Measurements from ENCODE around the gene PDE4B.
"Not testable (repeated sequence)": the region's sequence is repeated elsewhere in the genome, so short reads cannot be mapped to it uniquely, and the experiment has no call there.

Gene PDE4B

GRCh38 chr1:66135161-66135560 is 342.5 kb downstream of the PDE4B start:
- DNase-seq (ENCODE audit: low spot score): no peak

DNA sequence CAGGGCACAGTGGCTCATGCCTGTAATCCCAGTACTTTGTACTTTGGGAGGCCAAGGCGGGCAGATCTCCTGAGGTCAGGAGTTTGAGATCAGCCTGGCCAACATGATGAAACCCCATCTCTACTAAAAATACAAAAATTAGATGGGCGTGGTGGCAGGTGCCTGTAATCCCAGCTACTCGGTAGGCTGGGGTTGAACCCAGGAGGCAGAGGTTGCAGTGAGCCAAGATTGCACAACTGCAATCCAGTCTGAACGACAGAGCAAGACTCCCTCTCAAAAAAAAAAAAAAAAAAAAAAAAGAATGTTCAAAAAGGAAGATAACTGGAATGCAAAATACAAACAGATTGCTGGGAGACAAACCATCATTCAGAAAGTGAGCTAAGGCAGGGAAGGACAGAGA is 343.7 kb downstream of the PDE4B start:
- not testable (repeated sequence) for DNase-seq (ENCODE audit: low spot score)

DNA sequence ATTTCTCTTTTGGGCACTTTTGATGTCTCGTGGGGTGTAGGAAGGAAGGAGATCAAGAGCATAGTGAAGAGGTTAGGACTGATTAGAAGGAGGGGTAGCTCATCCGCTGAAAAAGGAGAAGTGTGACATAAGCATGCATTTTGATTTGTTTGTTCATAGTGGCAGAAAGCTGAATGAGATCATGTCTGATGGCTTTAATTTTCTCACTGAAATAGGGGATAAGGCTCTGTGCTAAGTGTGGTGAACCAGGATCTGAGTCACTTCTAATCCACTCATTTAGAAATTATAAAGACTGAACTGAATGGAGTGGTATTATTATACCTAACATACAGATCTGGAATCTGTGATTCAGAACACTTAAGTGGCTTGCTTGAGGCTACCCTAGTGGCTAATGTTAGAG is 344.5 kb downstream of the PDE4B start:
- no peak for DNase-seq (ENCODE audit: low spot score)

DNA sequence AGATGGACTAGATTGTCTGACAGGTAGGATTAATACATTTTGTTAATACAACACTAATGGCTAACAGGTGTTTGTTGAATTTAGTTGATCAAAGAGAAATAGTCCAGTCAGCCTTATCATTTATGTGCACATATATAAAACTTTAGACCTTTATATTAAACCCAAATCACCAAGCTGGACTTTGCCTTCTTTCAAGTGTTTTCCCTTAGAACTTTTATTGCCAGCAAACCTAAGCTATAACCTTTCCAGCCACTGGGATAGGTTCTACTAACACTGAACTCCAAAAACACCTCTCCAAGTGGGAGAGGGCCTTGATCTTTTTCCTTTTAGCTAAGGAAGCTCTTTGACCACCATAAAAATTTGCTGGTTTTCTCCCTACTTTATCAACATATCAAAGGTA is 345.9 kb downstream of the PDE4B start:
- no peak for DNase-seq (ENCODE audit: low spot score)

DNA sequence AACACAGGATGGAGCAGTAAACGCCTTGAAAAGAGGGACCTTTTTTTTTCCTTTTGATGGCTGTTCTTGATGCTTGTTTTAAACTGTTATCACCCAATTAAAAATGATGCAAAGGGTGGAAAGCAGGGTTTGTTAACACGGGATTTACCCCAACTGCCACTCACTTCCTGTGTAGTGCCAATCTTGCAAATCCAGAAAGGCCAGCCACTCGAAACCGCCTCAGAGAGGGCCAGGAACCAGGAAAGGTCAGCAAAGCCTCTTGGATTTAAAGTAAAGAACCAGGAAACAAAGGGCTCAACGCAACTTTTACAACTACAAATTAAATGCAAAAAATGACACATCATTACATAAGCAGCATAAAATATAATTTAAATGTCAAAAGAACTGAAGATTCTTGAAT is 347.4 kb downstream of the PDE4B start:
- no peak for DNase-seq (ENCODE audit: low spot score)

DNA sequence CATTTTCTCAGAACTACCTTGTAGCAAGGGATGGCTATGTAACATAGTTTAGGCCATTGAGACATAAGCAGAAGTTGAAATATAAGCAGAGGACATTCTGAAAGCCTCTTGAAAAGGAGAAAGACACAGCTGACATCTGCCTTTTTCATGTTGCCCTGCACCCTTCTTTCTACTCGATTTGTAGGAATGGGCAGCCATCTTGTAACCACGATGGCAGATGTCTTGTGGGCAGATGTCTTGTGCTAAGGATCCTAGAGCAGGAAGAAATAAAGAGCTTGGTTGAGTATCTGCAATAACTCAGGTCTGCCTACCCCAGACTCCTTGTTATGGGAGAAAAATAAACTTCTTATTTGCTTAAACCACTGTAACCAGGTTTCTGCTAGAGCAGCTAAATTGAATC is 351.0 kb downstream of the PDE4B start:
- no peak for DNase-seq (ENCODE audit: low spot score)

- no peak for DNase-seq (ENCODE audit: low spot score)
Measured at GRCh38 chr1:66147226-66147835, 354.6 kb downstream of the PDE4B start.

- DNase-seq (ENCODE audit: low spot score): no peak
Measured at GRCh38 chr1:66152034-66152433, 359.3 kb downstream of the PDE4B start.

GRCh38 chr1:66154394-66154793 is 361.7 kb downstream of the PDE4B start:
- DNase-seq (ENCODE audit: low spot score): no peak

DNA sequence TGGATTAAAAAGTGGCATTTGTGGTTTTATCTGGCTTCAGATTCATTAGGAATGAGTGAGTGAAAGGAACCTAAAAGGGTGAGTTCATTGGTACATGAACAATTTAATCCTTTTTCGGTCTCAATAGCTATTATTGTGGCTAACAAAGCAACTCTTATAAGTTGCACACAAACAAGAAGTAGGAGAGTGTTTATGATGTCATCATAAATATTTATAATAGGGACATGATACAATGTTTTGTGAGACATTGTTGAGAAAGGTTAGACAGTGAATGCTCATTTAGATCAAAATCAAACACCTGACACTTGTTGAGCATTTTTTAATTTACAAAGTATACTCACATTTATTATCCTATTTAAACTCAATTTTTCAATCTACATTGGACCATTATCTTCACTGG is 363.4 kb downstream of the PDE4B start:
- no peak for DNase-seq (ENCODE audit: low spot score)

GRCh38 chr1:66159800-66160199 is 367.1 kb downstream of the PDE4B start:
- no peak for DNase-seq (ENCODE audit: low spot score)

GRCh38 chr1:66160719-66161118 is 368.0 kb downstream of the PDE4B start:
- no peak for DNase-seq (ENCODE audit: low spot score)

GRCh38 chr1:66166753-66167152 is 374.1 kb downstream of the PDE4B start:
- no peak for DNase-seq (ENCODE audit: low spot score)

- no peak for DNase-seq (ENCODE audit: low spot score)
Measured at GRCh38 chr1:66167267-66167666, 374.6 kb downstream of the PDE4B start.

DNA sequence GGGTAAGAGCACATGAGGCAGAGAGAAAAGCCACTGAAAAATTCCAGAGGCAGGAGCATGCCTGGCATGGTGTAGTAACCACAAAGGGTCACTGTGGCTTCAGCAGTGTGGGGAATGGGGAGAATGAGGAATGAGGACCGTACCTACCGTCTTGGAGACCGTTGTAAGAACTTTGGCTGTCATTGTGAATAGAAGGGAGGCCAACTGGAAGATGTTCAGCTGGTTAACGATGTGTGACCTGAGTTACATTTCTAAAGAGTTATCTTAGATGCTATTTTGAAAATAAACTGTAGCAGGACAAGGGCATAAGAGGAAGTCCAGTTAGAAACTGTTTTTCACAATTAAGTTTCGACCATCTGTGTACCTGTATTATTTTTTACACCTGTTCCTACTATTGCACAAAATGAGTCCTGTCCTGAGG is 375.8 kb downstream of the PDE4B start:
- no peak for DNase-seq (ENCODE audit: low spot score)

GRCh38 chr1:66168948-66169671 is 376.4 kb downstream of the PDE4B start:
- DNase-seq (ENCODE audit: low spot score): no peak

- DNase-seq (ENCODE audit: low spot score): no peak
Measured at GRCh38 chr1:66172272-66172671, 379.6 kb downstream of the PDE4B start.

DNA sequence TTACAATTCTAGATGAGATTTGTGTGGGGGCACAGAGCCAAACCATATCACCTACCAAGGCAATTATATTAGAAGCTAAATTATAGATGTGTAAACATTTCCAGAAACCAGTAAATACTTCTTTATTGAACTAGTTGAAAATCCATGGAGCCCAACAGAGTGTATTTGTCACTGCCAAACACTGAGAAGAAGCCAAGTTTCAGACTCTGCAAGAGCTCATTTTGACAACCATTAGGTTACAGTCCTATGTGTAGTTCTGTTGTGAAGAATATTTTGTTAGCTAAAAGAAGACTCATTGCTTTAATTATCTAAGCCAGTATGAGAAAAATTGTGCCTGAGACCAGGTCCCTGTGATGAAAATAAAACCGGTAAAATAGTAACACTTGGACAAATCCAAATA is 382.4 kb downstream of the PDE4B start:
- no peak for DNase-seq (ENCODE audit: low spot score)

DNA sequence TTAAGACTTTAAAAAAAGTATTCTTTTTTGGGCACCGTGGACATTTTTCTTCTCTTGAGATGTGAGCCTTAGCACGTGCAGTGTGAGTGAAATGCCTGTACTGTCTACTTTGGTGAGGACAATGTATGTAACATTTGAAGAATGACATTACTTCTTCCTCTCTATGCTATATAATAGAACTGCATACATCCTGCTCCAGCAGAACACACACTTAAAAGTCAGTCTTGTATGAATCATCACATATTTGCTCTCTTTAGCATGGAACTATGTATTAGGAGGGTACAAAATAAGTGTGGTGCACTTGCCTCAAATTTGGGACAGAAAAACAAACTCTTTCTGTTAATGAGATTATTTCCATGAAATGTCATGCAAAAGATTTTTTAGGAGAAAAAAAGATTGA is 382.9 kb downstream of the PDE4B start:
- no peak for DNase-seq (ENCODE audit: low spot score)

DNA sequence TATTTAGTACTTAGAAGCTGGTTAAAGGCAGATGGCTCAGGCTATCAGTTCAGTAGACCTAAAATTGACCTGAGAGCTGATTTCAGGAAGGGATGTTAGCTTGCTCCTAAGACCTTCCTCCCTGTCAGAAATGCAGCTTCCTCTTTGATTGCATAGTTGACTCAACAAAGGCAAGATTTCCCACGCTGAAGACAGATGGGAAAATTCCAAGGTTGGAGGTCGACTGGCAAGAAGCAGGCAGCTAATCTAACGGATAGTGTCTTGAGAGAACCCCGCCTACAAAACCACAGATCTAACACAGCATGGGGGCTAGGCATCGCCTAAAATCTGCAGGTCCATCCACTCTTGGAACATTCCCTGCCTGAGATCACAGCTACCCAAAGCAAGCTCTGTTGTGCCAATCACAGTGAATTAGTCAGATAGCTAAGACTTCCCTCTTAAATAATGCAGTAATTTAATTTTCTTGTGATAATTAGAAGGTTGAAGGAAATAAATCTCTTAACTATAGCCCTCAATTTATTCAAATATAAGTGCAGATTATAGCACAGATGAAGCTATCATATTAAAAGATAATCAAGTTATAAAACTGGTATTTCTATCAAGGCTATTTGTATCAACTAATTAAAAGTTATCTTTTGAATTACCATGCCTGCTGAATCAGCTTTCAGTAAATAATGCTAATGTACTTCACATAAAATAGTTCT is 383.5 kb downstream of the PDE4B start:
- no peak for DNase-seq (ENCODE audit: low spot score)

GRCh38 chr1:66176832-66177231 is 384.1 kb downstream of the PDE4B start:
- no peak for DNase-seq (ENCODE audit: low spot score)

GRCh38 chr1:66177510-66177909 is 384.8 kb downstream of the PDE4B start:
- no peak for DNase-seq (ENCODE audit: low spot score)

- DNase-seq (ENCODE audit: low spot score): no peak
Measured at GRCh38 chr1:66182026-66182425, 389.3 kb downstream of the PDE4B start.
